ENCODE data around the gene TMEM19. TPM values are rescaled to one million over a fixed set of nuclear protein-coding genes. Genes with fewer than 3 reads are reported as not detected.

TMEM19 gene
- total RNA-seq, 1 experiment from 2014 or later: 17.3 TPM

DNA sequence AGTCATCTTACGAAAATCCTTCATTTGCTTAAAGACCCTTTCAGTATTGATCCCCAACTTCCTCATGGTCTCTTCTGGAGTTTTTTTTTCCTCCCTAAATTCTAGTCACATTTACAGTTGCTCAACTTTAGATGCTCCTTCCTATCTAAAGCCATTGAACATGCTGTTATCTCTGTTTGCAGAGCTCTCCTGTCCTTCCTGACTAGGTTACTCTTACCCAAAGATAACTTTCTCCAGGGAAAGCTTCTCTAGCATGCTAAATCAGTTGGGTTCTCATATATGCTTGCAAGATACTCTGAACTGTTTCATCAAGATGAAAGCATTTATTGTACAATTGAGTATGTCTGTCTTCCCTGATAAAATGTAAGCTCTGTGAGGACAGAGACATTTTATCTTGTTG is 67.0 kb downstream of the TMEM19 start:
- Histone ChIP-seq H4K91ac (ENCODE audit: insufficient read length, low read depth, low read length) (no peak overlapping the region), H3K27ac (ENCODE audit: insufficient read length, low read depth, low read length) (no peak overlapping the region), H3K23me2 (ENCODE audit: insufficient read length, low read depth, low read length, poor library complexity, severe bottlenecking) (peaks cover 13% of the 10 kb centered on the region), H4K8ac (replicated peaks; ENCODE audit: insufficient read length, low read depth, low read length) (no peak overlapping the region), H4K20me1 (ENCODE audit: control insufficient read depth, insufficient read depth, insufficient read length) (no peaks in the 10 kb centered on the region), H2BK120ac (ENCODE audit: low read depth, low read length, poor library complexity, severe bottlenecking) (no peak overlapping the region), H2BK15ac (ENCODE audit: low read depth, low read length) (no peak overlapping the region), H3K9me3 (ENCODE audit: control insufficient read depth, low read depth, low read length) (no peaks in the 10 kb centered on the region), H3K4ac (ENCODE audit: low read depth, low read length) (no peak overlapping the region), H3T11ph (ENCODE audit: low read length) (no peak overlapping the region), H3K27me3 (ENCODE audit: insufficient read depth, low read length) (no peaks in the 10 kb centered on the region), H3K4me1 (ENCODE audit: insufficient read depth, low read length) (no peaks in the 10 kb centered on the region; the same call in 1 of the 2 replicates), H2AFZ (ENCODE audit: low read length) (no peak overlapping the region), H3K4me2 (ENCODE audit: insufficient read depth, insufficient read length, low read length) (no peak overlapping the region), H3K56ac (ENCODE audit: insufficient read length, low read depth, low read length) (no peak overlapping the region), H3K23ac (ENCODE audit: insufficient read length, low read depth, low read length) (no peak overlapping the region), H4K5ac (ENCODE audit: insufficient read length, low read depth, low read length) (no peak overlapping the region), H3K18ac (ENCODE audit: insufficient read length, low read depth, low read length) (no peak overlapping the region), H3K14ac (ENCODE audit: insufficient read depth, low read length) (no peak overlapping the region), H3K79me2 (ENCODE audit: insufficient read depth, low read length) (peaks cover 18% of the 10 kb centered on the region; the same call in 1 of the 2 replicates), H2AK5ac (ENCODE audit: insufficient read length, low read length) (no peak overlapping the region), H2BK12ac (ENCODE audit: insufficient read length, low read depth, low read length) (no peak overlapping the region), H2BK20ac (ENCODE audit: low read depth, low read length, poor library complexity, severe bottlenecking) (no peak overlapping the region), H2BK5ac (ENCODE audit: insufficient read length, low read length) (no peak overlapping the region), H3K79me1 (ENCODE audit: insufficient read depth, low read depth, low read length, poor library complexity, severe bottlenecking) (peaks cover 11% of the 10 kb centered on the region), H3K9ac (ENCODE audit: extremely low read depth, insufficient read length, low read length) (no peak overlapping the region)
- no peak overlapping the region for H3K27ac Mint-ChIP-seq
- no peaks in the 10 kb centered on the region; the same call in 1 of the 2 replicates for H3K27me3 Mint-ChIP-seq (ENCODE audit: low read depth)
- H3K9me3 Mint-ChIP-seq: peaks cover 0 to 3% of the 10 kb centered on the region in 2 experiments; a peak in 1 of 5 replicates
- WGBS (ENCODE audit: extremely low coverage, insufficient read length, low lambda C conversion rate): no CpG with 5 or more reads among the region's 1 CpG
- peaks cover 39 to 51% of the 10 kb centered on the region in 2 experiments for H3K4me1 Mint-ChIP-seq
- TF ChIP-seq, protein P1, sequence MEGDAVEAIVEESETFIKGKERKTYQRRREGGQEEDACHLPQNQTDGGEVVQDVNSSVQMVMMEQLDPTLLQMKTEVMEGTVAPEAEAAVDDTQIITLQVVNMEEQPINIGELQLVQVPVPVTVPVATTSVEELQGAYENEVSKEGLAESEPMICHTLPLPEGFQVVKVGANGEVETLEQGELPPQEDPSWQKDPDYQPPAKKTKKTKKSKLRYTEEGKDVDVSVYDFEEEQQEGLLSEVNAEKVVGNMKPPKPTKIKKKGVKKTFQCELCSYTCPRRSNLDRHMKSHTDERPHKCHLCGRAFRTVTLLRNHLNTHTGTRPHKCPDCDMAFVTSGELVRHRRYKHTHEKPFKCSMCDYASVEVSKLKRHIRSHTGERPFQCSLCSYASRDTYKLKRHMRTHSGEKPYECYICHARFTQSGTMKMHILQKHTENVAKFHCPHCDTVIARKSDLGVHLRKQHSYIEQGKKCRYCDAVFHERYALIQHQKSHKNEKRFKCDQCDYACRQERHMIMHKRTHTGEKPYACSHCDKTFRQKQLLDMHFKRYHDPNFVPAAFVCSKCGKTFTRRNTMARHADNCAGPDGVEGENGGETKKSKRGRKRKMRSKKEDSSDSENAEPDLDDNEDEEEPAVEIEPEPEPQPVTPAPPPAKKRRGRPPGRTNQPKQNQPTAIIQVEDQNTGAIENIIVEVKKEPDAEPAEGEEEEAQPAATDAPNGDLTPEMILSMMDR (conservative IDR thresholded peaks at IDR 0.05): no peak
- peaks cover 5 to 14% (median 10%) of the 10 kb centered on the region in 3 experiments; a peak in 5 of 7 replicates for H3K36me3 Mint-ChIP-seq (ENCODE audit: insufficient read depth in 1 of 3, low read depth in 3 of 3)
- H3K4me3 Mint-ChIP-seq: no peak overlapping the region
- DNase-seq: no peak

Other genes with a start within 250 kb of the TMEM19 start
- gene LGR5, start 246.3 kb upstream of the TMEM19 start, total RNA-seq (2021): 0.09 and 0.13 TPM in 2 replicates
- 24.4 and 26.4 TPM in 2 replicates for gene ZFC3H1, start 22.2 kb upstream of the TMEM19 start, total RNA-seq (2021)
- gene THAP2, start 21.8 kb upstream of the TMEM19 start, total RNA-seq (2021): 2.5 and 3.7 TPM in 2 replicates
- gene RAB21, start 68.8 kb downstream of the TMEM19 start, total RNA-seq (2021): 48.0 and 53.0 TPM in 2 replicates
- gene TBC1D15, start 153.7 kb downstream of the TMEM19 start, total RNA-seq (2021): 39.7 and 44.4 TPM in 2 replicates